Pancreas (tissue), 10 donors: Measurements from ENCODE around the gene MLXIP. TPM values are rescaled to one million over a fixed set of nuclear protein-coding genes. Genes with fewer than 3 reads are reported as not detected.

Experiments
- ATAC-seq, 4 donors: fragments of 200-7000 bp; cut with Tn5 transposase; one replicate each; pipeline versions ENCODE4 v1.8.0 to v1.9.1; 2020; ENCODE audit warnings: mild to moderate bottlenecking in 4 of 4, moderate library complexity in 4 of 4
- DNase-seq, 6 donors: peaks; one replicate each; pipeline ENCODE4 v3.0.0-alpha.2; 2020
- FAIRE-seq: peaks from 2 replicates; lab custom pipeline; 2012; peaks lifted over from hg19 to GRCh38; lab: Jason Lieb, UNC
- H3K27ac ChIP-seq, 4 donors: fragments of 200-600 bp; sonication (generic); 1 replicate in 3 of 4; 2 replicates in 1 of 4; pipeline versions ENCODE4 v1.5.0 to v1.8.0; 2020
- H3K27me3 ChIP-seq, 4 donors: fragments of 200-600 bp; one replicate each; pipeline ENCODE4 v1.8.0; 2021
- H3K36me3 ChIP-seq, 3 donors: fragments of 200-600 bp; sonication (generic) in 1 of 3; one replicate each; pipeline versions ENCODE4 v1.5.0 to v1.8.0; 2020 to 2021
- H3K4me1 ChIP-seq, 3 donors: fragments of 200-600 bp; one replicate each; pipeline ENCODE4 v1.8.0; 2021
- H3K4me3 ChIP-seq, 4 donors: fragments of 200-600 bp; sonication (generic) in 2 of 4; one replicate each; pipeline versions ENCODE4 v1.5.0 to v1.8.0; 2020 to 2021
- H3K9me3 ChIP-seq, 4 donors: fragments of 200-600 bp; one replicate each; pipeline ENCODE4 v1.8.0; 2021
- CTCF ChIP-seq, 4 donors: fragments of 200-600 bp; sonication (generic) in 3 of 4; IDR thresholded peaks; one replicate each; pipeline versions ENCODE4 v1.5.0 to v1.8.0; 2021; ENCODE audit warnings: antibody characterized with exemption in 4 of 4
- WGBS, 2 donors: extraction: QIAGEN DNeasy Blood & Tissue Kit; methylation state at CpG; one replicate each; pipeline ENCODE4 v1.1.7; 2013; 5-methylcytosine and 5-hydroxymethylcytosine counted together
- intact Hi-C, 3 donors: fragments of 100-400 bp; cut with DNase I; formaldehyde crosslinking; loops; one replicate each; pipeline versions ENCODE4 v1.11.1 to v1.14.2; 2022
- polyA plus RNA-seq, 2 donors: library from polyadenylated mRNA; stranded (reverse); fragments of 200-250 nt; gene quantifications; one replicate each; pipeline ENCODE4 v1.2.3, GENCODE V29; 2013
- total RNA-seq, 6 donors: library from RNA; stranded (reverse); fragmentation: NEBNext Ultra II Directional in 4 of 6; extraction: Animal tissue kit (Norgen Biotek cat#: 25700) in 4 of 6; gene quantifications; one replicate each; pipeline versions ENCODE4 v1.2.1 to v1.2.4, GENCODE V29; 2021 to 2023
- donor health status: healthy with polysubstance abuse.
- donor health status: DM: no; HTN: no; CAD: no; lungs with moderate emphysema.
- donor health status: DM: no; HTN: no; CAD: no.
- donor health status: control.
- donor health status: control.
- donor health status: Bipolar disorder and iron deficiency.
- donor health status: DM: yes; HTN: yes; CAD: no.
- donor health status: DM: no; HTN: no; CAD: no.
- donor health status: DM: no; HTN: no; CAD: no.
- donor health status: DM: yes; HTN: yes; CAD: no.

The MLXIP gene
- 10 to 100 TPM; 44.0 to 78.0 (median 55.5) TPM for total RNA-seq
- polyA plus RNA-seq = 10 to 100 TPM; 35.4 to 90.1 TPM

GRCh38 chr12:122078141-122079032 lies at the start of gene MLXIP:
Gene MLXIP, plus strand, starts transcription at chr12:122078756. Its CDS starts 98 bp downstream, at chr12:122078854.
- Histone ChIP-seq H3K27ac (peak within 1 kb of the TSS; percentile 74 to 78 (median 74)), H3K9me3 (no peaks in the 10 kb centered on the region), H3K27me3 (no peaks in the 10 kb centered on the region), H3K36me3 (no peaks in the 10 kb centered on the region), H3K4me3 (peak within 1 kb of the TSS; percentile 55 to 88 (median 80)), H3K4me1 (peaks cover 10 to 29% (median 14%) of the 10 kb centered on the region in 3 donors)
- FAIRE-seq (no peak), ATAC-seq (peak; percentile 76 to 85 (median 82)), DNase-seq (peak; percentile 93 to 98 (median 95))
- intact Hi-C loops = no loop called here
- TF ChIP-seq CTCF (IDR thresholded peaks at IDR 0.05) = no peak
- 1% methylated on average over 60 to 113 of the region's 113 CpGs for WGBS, 2 donors

GRCh38 chr12:122028905-122029560 lies 49.5 kb upstream of the MLXIP start:
- ATAC-seq (no peak), FAIRE-seq (no peak)
- intact Hi-C loops = no loop called here

GRCh38 chr12:122029620-122030423 lies 48.7 kb upstream of the MLXIP start:
- 36 to 47% methylated on average over 28 of the region's 28 CpGs for WGBS, 2 donors
- peaks cover 4 to 10% (median 5%) of the 10 kb centered on the region in 3 donors for H3K4me1 ChIP-seq
- ATAC-seq (peak; percentile 33 to 56 (median 44)), FAIRE-seq (no peak), DNase-seq (peak in 4 of 6 donors; percentile 42 to 78 (median 58))
- intact Hi-C loops = no loop called here
- peak overlapping the region; percentile 47 to 68 (median 63) for H3K27ac ChIP-seq
- no peaks in the 10 kb centered on the region for H3K27me3 ChIP-seq
- no peak for TF ChIP-seq CTCF (IDR thresholded peaks at IDR 0.05)
- no peak overlapping the region for H3K4me3 ChIP-seq
- H3K36me3 ChIP-seq = no peaks in the 10 kb centered on the region
- H3K9me3 ChIP-seq = no peaks in the 10 kb centered on the region

More at GRCh38 chr12:122028905-122029560, 49.5 kb upstream of the MLXIP start:
- peak overlapping the region; percentile 47 to 68 (median 63) for H3K27ac ChIP-seq
- no peaks in the 10 kb centered on the region for H3K27me3 ChIP-seq
- TF ChIP-seq CTCF (IDR thresholded peaks at IDR 0.05) = no peak
- 80 to 84% methylated on average over 23 of the region's 23 CpGs for WGBS, 2 donors
- no peaks in the 10 kb centered on the region for H3K9me3 ChIP-seq
- H3K36me3 ChIP-seq = no peaks in the 10 kb centered on the region
- no peak overlapping the region for H3K4me3 ChIP-seq
- H3K4me1 ChIP-seq = peaks cover 10 to 12% (median 12%) of the 10 kb centered on the region in 3 donors
- no peak for DNase-seq

GRCh38 chr12:122030424-122031035 lies 48.0 kb upstream of the MLXIP start:
- no peak for FAIRE-seq
- Histone ChIP-seq H3K9me3 (no peaks in the 10 kb centered on the region), H3K27ac (peak overlapping the region; percentile 47 to 68 (median 63)), H3K36me3 (peaks cover 0 to 6% (median 0%) of the 10 kb centered on the region in 3 donors), H3K27me3 (no peaks in the 10 kb centered on the region), H3K4me3 (no peak overlapping the region), H3K4me1 (peaks cover 0 to 7% (median 4%) of the 10 kb centered on the region in 3 donors)
- WGBS, 2 donors = 85 to 90% methylated on average over 13 of the region's 13 CpGs
- peak in 1 of 6 donors; percentile 49 for DNase-seq
- intact Hi-C loops = no loop called here
- ATAC-seq = peak in 2 of 4 donors; percentile 7 to 11
- TF ChIP-seq CTCF (IDR thresholded peaks at IDR 0.05) = no peak
